ENCODE results near the gene GCNT3. TPM values are rescaled to one million over a fixed set of nuclear protein-coding genes. Genes with fewer than 3 reads are reported as not detected.

Gene GCNT3
- total and polyA plus RNA-seq, 2 of the 8 experiments (the other 6 are each of a cell fraction or from before 2014, with no cell fraction given): not detected

- Histone ChIP-seq H3K23ac (ENCODE audit: insufficient read length) (no peak overlapping the region), H4K91ac (replicated peaks; ENCODE audit: insufficient read length, low read length) (no peak overlapping the region), H3K27ac (ENCODE audit: low read depth, low read length) (no peak overlapping the region), H3K56ac (replicated peaks; ENCODE audit: insufficient read length, low read depth, low read length) (no peak overlapping the region), H4K20me1 (replicated peaks in 1 of 2; ENCODE audit: control insufficient read depth in 1 of 2, insufficient read depth in 2 of 2, low read length in 2 of 2) (no peaks in the 10 kb centered on the region), H2BK20ac (ENCODE audit: low read length) (no peak overlapping the region), H3K79me2 (ENCODE audit: control insufficient read depth in 1 of 2, insufficient read depth in 2 of 2, low read length in 2 of 2) (no peaks in the 10 kb centered on the region), H3K4me2 (ENCODE audit: insufficient read depth in 1 of 2, low read depth in 2 of 2, low read length in 2 of 2) (no peak overlapping the region), H3K27me3 (replicated peaks in 1 of 4; ENCODE audit: control insufficient read depth in 3 of 4, extremely low read depth in 1 of 4, insufficient read depth in 3 of 4, low read length in 3 of 4) (no peaks in the 10 kb centered on the region), H3K9me3 (ENCODE audit: insufficient read depth in 2 of 2, low read depth in 1 of 2, low read length in 1 of 2) (no peaks in the 10 kb centered on the region), H2AK5ac (ENCODE audit: low read depth, low read length) (no peak overlapping the region), H3K14ac (ENCODE audit: insufficient read length) (no peak overlapping the region), H2AFZ (ENCODE audit: low read length) (no peak overlapping the region), H3K4me1 (replicated peaks in 1 of 4; ENCODE audit: control insufficient read depth in 3 of 4, insufficient read depth in 4 of 4, low read length in 3 of 4) (no peaks in the 10 kb centered on the region), H3K18ac (ENCODE audit: extremely low read depth, low read length) (no peak overlapping the region), H2BK5ac (ENCODE audit: low read depth, low read length) (no peak overlapping the region), H2BK120ac (replicated peaks; ENCODE audit: low read depth, low read length) (no peak overlapping the region), H3K23me2 (ENCODE audit: low read depth, low read length) (no peaks in the 10 kb centered on the region), H4K8ac (ENCODE audit: extremely low read depth, insufficient read depth, low read length) (no peak overlapping the region), H4K5ac (ENCODE audit: insufficient read length, low read depth, low read length) (no peak overlapping the region), H2BK12ac (ENCODE audit: low read depth, low read length) (no peak overlapping the region), H3K4me3 (ENCODE audit: extremely low read depth in 1 of 4, insufficient read depth in 2 of 4, low read depth in 3 of 4, low read length in 4 of 4) (no peak overlapping the region), H3K4ac (replicated peaks; ENCODE audit: insufficient read length, low read depth, low read length) (no peak overlapping the region), H2BK15ac (ENCODE audit: low read length) (no peak overlapping the region), H3K9ac (replicated peaks in 1 of 4; ENCODE audit: extremely low read depth in 1 of 4, low read depth in 3 of 4, low read length in 3 of 4) (no peak overlapping the region), H3K36me3 (ENCODE audit: control insufficient read depth in 2 of 4, insufficient read depth in 4 of 4, low read length in 3 of 4) (no peaks in the 10 kb centered on the region), H3K79me1 (ENCODE audit: low read depth, low read length) (no peaks in the 10 kb centered on the region)
- FAIRE-seq: no peak
- TF ChIP-seq SP2 (IDR thresholded peaks at IDR 0.05; ENCODE audit: low read length) (no peak), HDAC6 (IDR thresholded peaks at IDR 0.05; ENCODE audit: low read depth, low read length) (no peak), EGR1 (IDR thresholded peaks at IDR 0.05; ENCODE audit: borderline replicate concordance, low read depth, low read length) (no peak), POLR2AphosphoS5 (IDR thresholded peaks at IDR 0.05; ENCODE audit: low read depth, low read length) (no peak), NANOG (IDR thresholded peaks at IDR 0.05; ENCODE audit: insufficient read depth, low read depth, low read length, poor library complexity, severe bottlenecking) (no peak), RBBP5 (IDR thresholded peaks at IDR 0.05; ENCODE audit: borderline replicate concordance, low read depth, low read length) (no peak), CHD2 (IDR thresholded peaks at IDR 0.05; ENCODE audit: low read length) (no peak), KDM1A (IDR thresholded peaks at IDR 0.05; ENCODE audit: borderline replicate concordance, low read length) (no peak), BRCA1 (IDR thresholded peaks at IDR 0.05; ENCODE audit: low read depth, low read length) (no peak), ZNF274 (IDR thresholded peaks at IDR 0.05; ENCODE audit: borderline replicate concordance, extremely low read depth, low read length) (no peak), POU5F1 (IDR thresholded peaks at IDR 0.05; ENCODE audit: low read depth, low read length) (no peak), YY1 (IDR thresholded peaks at IDR 0.05; ENCODE audit: low read depth, low read length) (no peak)
- no peak for DNase-seq (ENCODE audit: low read depth in 1 of 2, low spot score in 2 of 2)
- ChIA-PET CTCF (ENCODE audit: partially characterized antibody) (interaction anchor here (0.9 to 3.4 kb wide), 4 partner anchors 11 to 62 kb away, joined by 3 to 13 read pairs (median 6); no protein-coding TSS in a partner anchor), POLR2A (ENCODE audit: partially characterized antibody) (no interaction called here)
- WGBS, 2 experiments (ENCODE audit: extremely low coverage in 1 of 2, insufficient coverage in 1 of 2, insufficient read length in 1 of 2, insufficient replicate concordance in 2 of 2, low coverage in 1 of 2, low lambda C conversion rate in 2 of 2, missing lambda C conversion rate in 1 of 2): 92% methylated on average over 2 of the region's 2 CpGs; no CpG with 5 or more reads in 1 of the 2 experiments
Measured at GRCh38 chr15:59594991-59595390, 16.6 kb upstream of the GCNT3 start.
